ENCODE data around the gene KRT3.
"Not testable (repeated sequence)": the region's sequence is repeated elsewhere in the genome, so short reads cannot be mapped to it uniquely, and the experiment has no call there.

The KRT3 gene

GRCh38 chr12:52756281-52756960, 39.5 kb downstream of the KRT3 start:
- no peak for DNase-seq

GRCh38 chr12:52755533-52755932, 40.4 kb downstream of the KRT3 start:
- DNase-seq = no peak

DNA sequence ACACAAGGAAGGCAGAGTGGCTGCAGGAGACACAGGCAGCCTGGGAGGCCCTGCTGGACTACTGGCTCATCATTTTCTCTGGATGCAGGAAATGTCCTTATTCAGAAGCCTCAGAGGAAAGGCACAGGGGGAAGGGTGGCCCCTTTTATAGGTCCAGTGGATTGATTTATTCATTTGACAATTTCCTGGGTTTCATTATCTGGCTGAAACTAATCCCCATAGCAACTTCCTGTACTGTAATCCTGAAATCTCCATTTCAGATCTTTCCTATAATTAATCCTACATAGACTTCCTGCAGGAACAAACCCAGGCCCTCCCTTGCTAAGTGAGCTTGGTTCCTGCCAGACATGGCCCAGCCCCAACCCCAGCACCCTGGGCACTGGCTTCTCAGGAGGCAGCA, 41.8 kb downstream of the KRT3 start:
- no peak for DNase-seq

GRCh38 chr12:52753283-52753682, 42.6 kb downstream of the KRT3 start:
- no peak for DNase-seq

DNA sequence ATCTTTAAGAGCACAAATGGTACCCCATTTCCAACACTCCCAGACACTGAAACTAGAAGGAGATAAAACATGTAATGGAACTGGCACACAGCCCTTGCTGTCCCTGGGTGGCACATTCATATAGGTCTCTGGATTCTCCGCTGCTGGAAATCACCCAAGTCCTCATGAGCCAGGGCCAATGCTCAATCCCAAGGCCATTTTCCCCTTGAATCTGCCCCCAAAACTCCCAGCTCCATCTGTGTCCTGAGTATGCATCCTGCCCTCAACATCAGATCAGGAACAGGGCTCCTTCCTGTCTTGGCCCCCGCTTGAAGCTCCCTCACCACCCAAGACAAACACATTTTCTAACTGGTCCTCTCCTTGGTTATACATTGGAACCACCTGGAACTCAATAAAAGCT, 43.4 kb downstream of the KRT3 start:
- DNase-seq = no peak

GRCh38 chr12:52751795-52752194, 44.1 kb downstream of the KRT3 start:
- no peak for DNase-seq

GRCh38 chr12:52750532-52750931, 45.4 kb downstream of the KRT3 start:
- not testable (repeated sequence) for DNase-seq

DNA sequence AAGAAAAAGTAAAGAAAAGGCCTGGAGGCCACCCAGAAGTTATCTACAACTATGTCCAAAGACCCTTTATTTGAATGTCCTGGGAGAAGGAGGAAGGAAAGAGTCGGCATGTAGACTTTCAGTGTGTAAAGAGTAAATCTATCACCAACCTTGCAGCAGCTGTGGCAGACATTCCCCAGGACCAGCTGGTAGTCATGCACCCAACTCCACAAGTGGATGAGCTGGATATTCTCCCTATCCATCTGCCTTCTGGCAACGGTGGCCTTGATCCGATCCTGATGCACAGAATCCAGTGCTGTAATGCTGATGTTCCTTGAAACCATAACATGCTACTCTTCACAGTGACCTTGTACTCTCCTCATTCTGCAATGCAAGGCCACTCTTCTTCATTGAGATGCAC, 46.1 kb downstream of the KRT3 start:
- DNase-seq = no peak

DNA sequence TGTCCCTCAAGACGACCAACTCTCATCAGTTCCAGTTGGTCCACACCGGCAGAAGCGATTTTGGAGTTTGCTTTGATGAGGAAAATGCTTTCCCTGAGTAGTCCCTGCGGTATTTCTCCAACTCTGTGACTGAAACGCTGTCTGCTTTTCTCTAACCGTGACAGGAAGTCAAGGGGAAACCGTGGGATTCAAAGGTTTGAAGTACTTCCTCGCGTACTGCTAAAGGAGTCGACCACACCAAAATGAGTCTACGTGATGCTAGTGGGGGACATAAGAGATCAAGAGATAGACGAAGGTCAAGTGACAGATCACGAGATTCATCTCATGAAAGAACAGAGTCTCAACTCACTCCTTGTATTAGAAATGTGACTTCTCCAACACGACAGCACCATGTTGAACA, 47.3 kb downstream of the KRT3 start:
- no peak for DNase-seq

GRCh38 chr12:52745554-52745953, 50.4 kb downstream of the KRT3 start:
- DNase-seq = no peak

DNA sequence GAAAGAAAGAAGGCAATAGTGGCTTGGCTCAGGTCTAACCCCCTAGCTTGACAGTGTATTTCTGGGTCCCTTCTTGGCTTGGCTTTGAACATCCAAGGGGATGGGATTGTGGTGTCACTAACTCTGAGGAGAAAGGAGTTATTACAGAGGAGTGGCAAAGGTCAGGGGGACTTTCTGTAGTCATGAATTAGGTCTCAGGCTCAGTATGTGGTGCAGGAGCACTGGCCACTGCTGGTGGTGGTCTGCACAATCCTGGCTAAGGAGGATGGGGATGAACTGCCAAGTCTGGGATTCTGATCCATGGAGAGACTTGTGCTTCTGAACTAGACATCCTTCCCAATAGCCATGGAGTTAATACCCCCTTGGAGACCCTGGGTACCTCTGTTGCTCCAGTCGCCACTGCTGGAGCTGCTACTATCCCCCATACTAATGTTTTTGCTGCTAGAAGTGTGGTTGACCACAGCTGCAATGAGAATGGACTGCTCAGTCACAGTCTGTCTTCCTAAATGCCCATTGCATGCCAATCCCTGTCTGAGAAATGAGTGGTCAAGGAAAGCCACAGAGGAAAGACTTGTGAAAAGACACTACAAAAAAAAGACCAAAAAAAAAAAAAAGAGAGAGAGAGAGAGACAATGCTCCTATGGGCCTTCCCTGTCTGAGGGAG, 51.3 kb downstream of the KRT3 start:
- no peak for DNase-seq

DNA sequence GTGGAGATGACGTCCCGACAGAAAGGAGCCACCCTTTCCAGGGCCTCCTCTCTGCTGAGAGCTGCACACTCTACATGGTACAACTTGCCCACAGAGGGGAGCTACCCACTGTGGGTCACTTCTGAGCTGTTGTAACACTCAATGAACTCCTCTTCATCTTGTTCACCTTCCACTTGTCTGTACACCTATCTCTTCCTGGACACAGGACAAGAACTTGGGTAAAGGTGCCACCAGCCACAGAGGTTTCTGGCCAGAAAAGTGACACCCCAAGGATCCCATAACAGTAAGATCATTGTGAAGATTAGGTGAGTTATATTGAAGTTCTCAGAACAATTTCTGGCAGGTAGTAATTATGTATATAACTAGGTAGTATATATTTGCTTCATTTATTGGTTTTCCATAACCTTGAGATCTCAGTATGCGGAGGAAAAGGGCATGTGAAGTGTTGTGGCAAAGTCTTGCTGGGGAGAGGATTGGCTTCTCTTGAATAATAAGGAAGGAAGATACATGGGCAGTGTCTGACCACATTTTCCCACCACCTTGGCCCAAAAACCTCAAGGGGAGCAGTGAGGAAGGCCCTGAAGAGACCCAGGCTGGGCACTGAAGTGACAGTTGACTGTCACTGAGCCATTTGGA, 53.0 kb downstream of the KRT3 start:
- DNase-seq = no peak

- no peak for DNase-seq
Measured at GRCh38 chr12:52742196-52742580, 53.7 kb downstream of the KRT3 start.

- DNase-seq = peak; percentile 22
Measured at GRCh38 chr12:52741375-52742195, 54.3 kb downstream of the KRT3 start.

DNA sequence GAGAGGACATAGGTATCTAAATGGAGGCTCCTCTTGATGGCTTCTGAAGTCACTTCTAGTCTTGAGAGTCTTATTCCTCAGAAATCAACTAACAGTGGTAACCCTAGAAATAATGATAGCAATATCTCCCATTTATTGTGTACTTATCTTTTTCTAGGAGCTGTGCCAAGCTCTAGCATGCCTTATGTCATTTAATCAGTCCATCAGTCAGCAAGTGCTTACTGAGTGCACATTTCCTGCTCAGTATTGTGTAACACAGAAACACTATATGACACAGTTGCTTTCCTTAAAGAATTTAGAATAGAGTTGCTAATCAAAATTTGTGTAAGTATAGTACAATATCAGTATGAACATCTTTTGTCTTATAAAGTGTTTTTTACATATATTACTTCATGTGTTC, 55.3 kb downstream of the KRT3 start:
- no peak for DNase-seq

GRCh38 chr12:52739963-52740362, 56.0 kb downstream of the KRT3 start:
- no peak for DNase-seq
